Activated B cell treated with CpG ODN at 0.5 μM for 24 hours (primary cell): Measurements from ENCODE around the gene NKD2. TPM values are rescaled to one million over a fixed set of nuclear protein-coding genes. Genes with fewer than 3 reads are reported as not detected.

Source experiments
- ATAC-seq: fragments of 200-7000 bp; cut with Tn5 transposase; one replicate; pipeline ENCODE4 v1.10.0; 2021; ENCODE audit warnings: low read depth, mild to moderate bottlenecking, moderate library complexity
- CTCF ChIA-PET: fragments of 350-600 bp; sonication (Branson Sonifier 250); formaldehyde crosslinking; loops from one replicate; lab custom pipeline; 2021; ENCODE audit warnings: antibody characterized with exemption; lab: Charles Lee
- POLR2A ChIA-PET: fragments of 350-600 bp; sonication (Branson Sonifier 250); formaldehyde crosslinking; loops from one replicate; lab custom pipeline; 2021; ENCODE audit warnings: antibody characterized with exemption; lab: Charles Lee
- DNase-seq: peaks from one replicate; pipeline ENCODE4 v3.0.0; 2022
- H3K27ac Mint-ChIP-seq: one replicate; pipeline ENCODE4 v1.8.0; 2020; ENCODE audit warnings: mixed read lengths
- H3K27me3 Mint-ChIP-seq: one replicate; pipeline ENCODE4 v1.8.0; 2021; ENCODE audit warnings: mixed read lengths
- H3K36me3 Mint-ChIP-seq: one replicate; pipeline ENCODE4 v1.8.0; 2021; ENCODE audit warnings: low read depth, mixed read lengths
- H3K4me1 Mint-ChIP-seq: one replicate; pipeline ENCODE4 v1.8.0; 2021; ENCODE audit warnings: mixed read lengths
- H3K4me3 Mint-ChIP-seq: one replicate; pipeline ENCODE4 v1.8.0; 2020; ENCODE audit warnings: mild to moderate bottlenecking, mixed read lengths
- H3K9me3 Mint-ChIP-seq: one replicate; pipeline ENCODE4 v1.8.0; 2020; ENCODE audit warnings: mixed read lengths
- CTCF ChIP-seq: fragments of 200-600 bp; IDR thresholded peaks from one replicate; pipeline ENCODE4 v1.8.0; 2022; ENCODE audit warnings: antibody characterized with exemption, mild to moderate bottlenecking
- intact Hi-C: fragments of 100-400 bp; cut with micrococcal nuclease; formaldehyde crosslinking; loops from one replicate; pipeline ENCODE4 v1.15.1; 2024
- total RNA-seq: library from RNA; stranded (reverse); gene quantifications from 2 replicates; pipeline ENCODE4 v1.2.3, GENCODE V29; 2022

NKD2 gene
- total RNA-seq, 1 donor from 2014 or later, result 0.16 TPM

DNA sequence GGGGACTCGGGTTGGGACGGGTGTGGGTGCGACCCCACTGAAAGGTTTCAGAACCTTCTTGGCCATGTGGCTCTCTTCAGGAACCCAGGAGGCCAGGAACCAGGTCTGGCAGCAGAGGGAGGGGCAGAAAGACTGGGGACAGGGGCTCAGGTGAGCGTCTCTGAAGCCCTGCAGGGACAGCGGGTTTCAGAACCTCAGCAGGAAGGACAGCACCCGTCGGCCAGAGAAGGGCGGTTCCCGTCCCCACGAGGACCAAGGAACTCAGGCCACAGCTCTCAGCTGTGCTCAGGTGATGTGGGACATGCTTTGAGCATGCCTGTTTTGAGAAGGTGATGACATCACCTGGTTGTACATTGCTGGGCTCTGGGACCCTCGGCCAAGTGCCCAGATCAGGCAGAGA is 77.5 kb downstream of the NKD2 start:
- no peaks in the 10 kb centered on the region for H3K27me3 Mint-ChIP-seq
- ChIA-PET POLR2A (no interaction called here), CTCF (interaction anchor here (1.1 kb wide), 1 partner anchor 559 kb away, joined by 3 read pairs; no protein-coding TSS in a partner anchor)
- no peak for ATAC-seq
- no peak overlapping the region for H3K4me3 Mint-ChIP-seq
- H3K36me3 Mint-ChIP-seq, result peaks cover 30% of the 10 kb centered on the region
- H3K9me3 Mint-ChIP-seq, result no peaks in the 10 kb centered on the region
- H3K4me1 Mint-ChIP-seq, result no peaks in the 10 kb centered on the region
- intact Hi-C loops, result no loop called here
- DNase-seq, result no peak
- no peak for TF ChIP-seq CTCF
- H3K27ac Mint-ChIP-seq, result peak overlapping the region; percentile 35

DNA sequence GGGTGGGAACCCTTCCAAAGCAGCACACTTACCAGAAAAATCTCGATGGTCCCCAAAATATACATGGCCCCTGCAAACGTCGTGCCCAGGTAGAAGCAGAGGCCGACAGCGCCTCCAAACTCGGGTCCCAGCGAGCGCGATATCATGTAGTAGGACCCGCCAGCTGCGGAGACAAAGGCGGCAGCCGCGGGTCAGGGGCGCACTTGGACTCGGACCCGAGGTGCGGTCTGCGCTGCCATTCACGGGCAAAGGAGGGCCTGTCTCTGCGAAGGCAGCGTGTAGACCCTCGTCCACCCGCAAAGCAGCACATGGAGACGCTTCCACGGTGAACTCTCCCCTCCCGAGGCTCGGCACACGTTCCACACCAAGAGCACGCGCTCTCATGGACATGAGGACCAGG is 78.3 kb downstream of the NKD2 start:
- H3K36me3 Mint-ChIP-seq, result peaks cover 27% of the 10 kb centered on the region

DNA sequence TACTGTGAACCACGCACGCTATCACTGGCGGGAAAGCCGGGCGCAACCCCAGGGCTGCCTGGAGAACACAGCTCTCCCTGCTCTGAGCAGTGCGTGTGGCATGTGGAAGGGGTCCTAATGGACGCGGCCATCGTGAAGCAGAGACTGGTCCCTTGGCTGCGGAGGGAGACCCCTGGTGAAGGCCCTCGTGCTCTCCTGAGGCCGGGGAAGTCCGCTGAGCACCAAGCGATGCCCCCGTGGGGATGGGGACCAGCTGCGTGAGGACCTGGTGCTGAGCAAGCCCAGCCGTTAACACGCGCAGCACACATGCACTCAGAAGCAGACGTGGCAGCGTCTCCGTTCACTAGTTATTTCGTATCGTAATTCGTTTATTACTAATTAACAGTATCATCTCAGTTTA is 78.8 kb downstream of the NKD2 start:
- H3K36me3 Mint-ChIP-seq, result peaks cover 31% of the 10 kb centered on the region

More for the DNA sequence above, 78.3 kb downstream of the NKD2 start:
- no peaks in the 10 kb centered on the region for H3K27me3 Mint-ChIP-seq
- POLR2A ChIA-PET, result no interaction called here
- ATAC-seq (no peak), DNase-seq (no peak)
- no peaks in the 10 kb centered on the region for H3K4me1 Mint-ChIP-seq
- no peaks in the 10 kb centered on the region for H3K9me3 Mint-ChIP-seq
- TF ChIP-seq CTCF, result no peak
- intact Hi-C loops, result no loop called here
- CTCF ChIA-PET, result interaction anchor here (1.1 kb wide), 1 partner anchor 558 kb away, joined by 3 read pairs; no protein-coding TSS in a partner anchor
- H3K27ac Mint-ChIP-seq, result no peak overlapping the region
- no peak overlapping the region for H3K4me3 Mint-ChIP-seq

GRCh38 chr5:1088031-1088430 is 79.4 kb downstream of the NKD2 start:
- POLR2A ChIA-PET, result no interaction called here
- CTCF ChIA-PET, result no interaction called here
- Mint-ChIP-seq H3K4me3 (no peak overlapping the region), H3K9me3 (no peaks in the 10 kb centered on the region), H3K27ac (no peak overlapping the region), H3K27me3 (no peaks in the 10 kb centered on the region), H3K4me1 (no peaks in the 10 kb centered on the region), H3K36me3 (peaks cover 33% of the 10 kb centered on the region)
- no peak for ATAC-seq
- intact Hi-C loops, result no loop called here
- no peak for TF ChIP-seq CTCF
- DNase-seq, result no peak

More for the DNA sequence above, 78.8 kb downstream of the NKD2 start:
- intact Hi-C loops, result no loop called here
- no peaks in the 10 kb centered on the region for H3K4me1 Mint-ChIP-seq
- ChIA-PET CTCF (no interaction called here), POLR2A (no interaction called here)
- H3K27ac Mint-ChIP-seq, result no peak overlapping the region
- TF ChIP-seq CTCF, result no peak
- no peak for ATAC-seq
- no peaks in the 10 kb centered on the region for H3K27me3 Mint-ChIP-seq
- H3K9me3 Mint-ChIP-seq, result no peaks in the 10 kb centered on the region
- no peak for DNase-seq
- H3K4me3 Mint-ChIP-seq, result no peak overlapping the region

Other genes starting within 250 kb of the NKD2 start
- 0.07 and 0.09 TPM in 2 replicates for gene ZDHHC11B, start 224.1 kb upstream of the NKD2 start, total RNA-seq
- gene ZDHHC11, start 157.8 kb upstream of the NKD2 start, total RNA-seq, result 0.78 and 1.6 TPM in 2 replicates
- 53.0 and 67.8 TPM in 2 replicates for gene BRD9, start 116.0 kb upstream of the NKD2 start, total RNA-seq
- 3.5 and 4.1 TPM in 2 replicates for gene TRIP13, start 115.9 kb upstream of the NKD2 start, total RNA-seq
- gene SLC12A7, start 103.3 kb downstream of the NKD2 start, total RNA-seq, result 21.8 and 23.3 TPM in 2 replicates
- gene SLC6A19, start 192.8 kb downstream of the NKD2 start, total RNA-seq, result not detected in 2 replicates
- gene SLC6A18, start 216.6 kb downstream of the NKD2 start, total RNA-seq, result not detected in 2 replicates